ENCODE measurements around the gene MIER1.

GRCh38 chr1:67004176-67004575 lies 79.4 kb downstream of the MIER1 start:
- no peak for TF ChIP-seq EZH2phosphoT487 (conservative IDR thresholded peaks at IDR 0.05; ENCODE audit: low read length)
- TF ChIP-seq, protein P1, sequence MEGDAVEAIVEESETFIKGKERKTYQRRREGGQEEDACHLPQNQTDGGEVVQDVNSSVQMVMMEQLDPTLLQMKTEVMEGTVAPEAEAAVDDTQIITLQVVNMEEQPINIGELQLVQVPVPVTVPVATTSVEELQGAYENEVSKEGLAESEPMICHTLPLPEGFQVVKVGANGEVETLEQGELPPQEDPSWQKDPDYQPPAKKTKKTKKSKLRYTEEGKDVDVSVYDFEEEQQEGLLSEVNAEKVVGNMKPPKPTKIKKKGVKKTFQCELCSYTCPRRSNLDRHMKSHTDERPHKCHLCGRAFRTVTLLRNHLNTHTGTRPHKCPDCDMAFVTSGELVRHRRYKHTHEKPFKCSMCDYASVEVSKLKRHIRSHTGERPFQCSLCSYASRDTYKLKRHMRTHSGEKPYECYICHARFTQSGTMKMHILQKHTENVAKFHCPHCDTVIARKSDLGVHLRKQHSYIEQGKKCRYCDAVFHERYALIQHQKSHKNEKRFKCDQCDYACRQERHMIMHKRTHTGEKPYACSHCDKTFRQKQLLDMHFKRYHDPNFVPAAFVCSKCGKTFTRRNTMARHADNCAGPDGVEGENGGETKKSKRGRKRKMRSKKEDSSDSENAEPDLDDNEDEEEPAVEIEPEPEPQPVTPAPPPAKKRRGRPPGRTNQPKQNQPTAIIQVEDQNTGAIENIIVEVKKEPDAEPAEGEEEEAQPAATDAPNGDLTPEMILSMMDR (IDR thresholded peaks at IDR 0.05; ENCODE audit: insufficient read depth, low read length, poor library complexity, severe bottlenecking): no peak

Data from SU-DHL-6 (cell line).